NB4 (cell line): ENCODE measurements around the gene KCNQ1.

Source experiments
- DNase-seq: peaks from one replicate; pipeline ENCODE4 v3.0.0; 2010; ENCODE audit warnings: low read depth
- H3K4me3 ChIP-seq: one replicate; pipeline ENCODE4 v1.5.1; 2011; ENCODE audit warnings: mild to moderate bottlenecking, low read depth, low read length, moderate library complexity
- CTCF ChIP-seq: IDR thresholded peaks from one replicate; pipeline ENCODE4 v1.5.1; 2012; ENCODE audit warnings: low read depth, low read length
- MAX ChIP-seq: IDR thresholded peaks from 2 replicates; pipeline ENCODE4 v1.6.1; 2011; ENCODE audit warnings: low read depth, low read length
- MYC ChIP-seq: IDR thresholded peaks from 2 replicates; pipeline ENCODE4 v1.6.1; 2011; ENCODE audit warnings: low read depth, low read length
- POLR2A ChIP-seq: IDR thresholded peaks from 2 replicates; pipeline ENCODE4 v1.6.1; 2011; ENCODE audit warnings: mild to moderate bottlenecking; ENCODE audit not compliant: insufficient read length; ENCODE audit errors: extremely low read depth

KCNQ1 gene

GRCh38 chr11:2426826-2427521 is 17.8 kb upstream of the KCNQ1 start:
- no peak overlapping the region for H3K4me3 ChIP-seq
- no peak for TF ChIP-seq MAX
- no peak for TF ChIP-seq CTCF
- TF ChIP-seq MYC: no peak
- TF ChIP-seq POLR2A: no peak
- DNase-seq: no peak

- TF ChIP-seq POLR2A (no peak), MAX (no peak), CTCF (no peak), MYC (no peak)
- DNase-seq: no peak
- no peak overlapping the region for H3K4me3 ChIP-seq
Observed at GRCh38 chr11:2427721-2428321, 17.0 kb upstream of the KCNQ1 start.

- H3K4me3 ChIP-seq: no peak overlapping the region
- TF ChIP-seq MYC: no peak
- no peak for TF ChIP-seq POLR2A
- peak; percentile 84 for TF ChIP-seq CTCF
- peak; percentile 64 for DNase-seq
Observed at GRCh38 chr11:2428322-2428795, 16.4 kb upstream of the KCNQ1 start.

GRCh38 chr11:2431395-2431794 is 13.4 kb upstream of the KCNQ1 start:
- no peak for DNase-seq
- no peak overlapping the region for H3K4me3 ChIP-seq
- TF ChIP-seq MYC (no peak), POLR2A (no peak), CTCF (no peak), MAX (no peak)

- TF ChIP-seq CTCF (no peak), MAX (no peak), POLR2A (no peak), MYC (no peak)
- DNase-seq: no peak
- no peak overlapping the region for H3K4me3 ChIP-seq
Observed at GRCh38 chr11:2432171-2432621, 12.6 kb upstream of the KCNQ1 start.

- no peak for TF ChIP-seq MAX
- no peak for TF ChIP-seq CTCF
- no peak for TF ChIP-seq MYC
- no peak for TF ChIP-seq POLR2A
Observed at GRCh38 chr11:2432628-2433071, 12.2 kb upstream of the KCNQ1 start.

More at GRCh38 chr11:2432628-2433071, 12.2 kb upstream of the KCNQ1 start:
- no peak for DNase-seq
- no peak overlapping the region for H3K4me3 ChIP-seq
